NCI-H1436 treated with DMSO at 0.1 percent for 48 hours (cell line): Measurements from ENCODE around the gene DTD1.

Experiments used
- DNase-seq: peaks from one replicate; lab custom pipeline; 2025; lab: John Stamatoyannopoulos, UW

DTD1 gene

GRCh38 chr20:18615020-18615650 lies 27.3 kb downstream of the DTD1 start:
- DNase-seq = no peak

GRCh38 chr20:18621004-18621403 lies 33.1 kb downstream of the DTD1 start:
- no peak for DNase-seq

GRCh38 chr20:18623156-18623910 lies 35.5 kb downstream of the DTD1 start:
- DNase-seq = no peak

- DNase-seq = no peak
These were observed 37.1 kb downstream of the DTD1 start for GRCh38 chr20:18624948-18625347.

GRCh38 chr20:18625907-18626655 lies 38.2 kb downstream of the DTD1 start:
- no peak for DNase-seq

GRCh38 chr20:18628330-18628920 lies 40.6 kb downstream of the DTD1 start:
- DNase-seq = no peak

- DNase-seq = peak; percentile 45
These were observed 44.4 kb downstream of the DTD1 start for GRCh38 chr20:18632196-18632789.

GRCh38 chr20:18633411-18633810 lies 45.6 kb downstream of the DTD1 start:
- no peak for DNase-seq

- no peak for DNase-seq
These were observed 46.6 kb downstream of the DTD1 start for GRCh38 chr20:18634501-18634900.

GRCh38 chr20:18635380-18635779 lies 47.5 kb downstream of the DTD1 start:
- DNase-seq = no peak

GRCh38 chr20:18637224-18637623 lies 49.4 kb downstream of the DTD1 start:
- no peak for DNase-seq

- no peak for DNase-seq
These were observed 50.9 kb downstream of the DTD1 start for GRCh38 chr20:18638768-18639167.

- no peak for DNase-seq
These were observed 51.7 kb downstream of the DTD1 start for GRCh38 chr20:18639501-18639979.

GRCh38 chr20:18645196-18645745 lies 57.4 kb downstream of the DTD1 start:
- no peak for DNase-seq

- DNase-seq = no peak
These were observed 58.0 kb downstream of the DTD1 start for GRCh38 chr20:18645851-18646250.

- DNase-seq = no peak
These were observed 59.9 kb downstream of the DTD1 start for GRCh38 chr20:18647777-18648176.

- DNase-seq = no peak
These were observed 62.4 kb downstream of the DTD1 start for GRCh38 chr20:18650224-18650623.

- no peak for DNase-seq
These were observed 66.0 kb downstream of the DTD1 start for GRCh38 chr20:18653736-18654447.

GRCh38 chr20:18654448-18654773 lies 66.6 kb downstream of the DTD1 start:
- DNase-seq = no peak

GRCh38 chr20:18657575-18657974 lies 69.7 kb downstream of the DTD1 start:
- no peak for DNase-seq
